SK-N-SH (cell line): ENCODE measurements around the gene WWOX.

ENCODE experiments used
- FOXM1 ChIP-seq: IDR thresholded peaks from 2 replicates; pipeline ENCODE4 v1.4.0; 2012; ENCODE audit warnings: low read depth, mild to moderate bottlenecking
- GABPA ChIP-seq: IDR thresholded peaks from 2 replicates; pipeline ENCODE4 v1.4.0; 2012; ENCODE audit warnings: low read depth, mild to moderate bottlenecking
- GATA2 ChIP-seq: sonication (generic); formaldehyde crosslinking; IDR thresholded peaks from 2 replicates; pipeline ENCODE4 v1.5.0; 2020; ENCODE audit warnings: mild to moderate bottlenecking, missing genetic modification reagents
- JUND ChIP-seq: IDR thresholded peaks from 2 replicates; pipeline ENCODE4 v1.4.0; 2012
- NRF1 ChIP-seq: IDR thresholded peaks from 2 replicates; pipeline ENCODE4 v1.6.1; 2012; ENCODE audit warnings: low read depth, mild to moderate bottlenecking, low read length
- RAD21 ChIP-seq: IDR thresholded peaks from 2 replicates; pipeline ENCODE4 v1.6.1; 2012; ENCODE audit warnings: mild to moderate bottlenecking, low read length
- TF ChIP-seq, protein P1 (sequence below): fragments of 200-600 bp; sonication (generic); IDR thresholded peaks from 2 replicates; pipeline ENCODE4 v1.6.1; 2017; ENCODE audit warnings: antibody characterized with exemption, mild to moderate bottlenecking, moderate library complexity
- TF ChIP-seq, protein P2 (sequence below): IDR thresholded peaks from 2 replicates; pipeline ENCODE4 v1.6.1; 2012; ENCODE audit warnings: mild to moderate bottlenecking, low read depth, low read length, moderate library complexity
- TF ChIP-seq, protein P3 (sequence below): IDR thresholded peaks from 2 replicates; pipeline ENCODE4 v1.4.0; 2012; ENCODE audit warnings: low read depth

DNA sequence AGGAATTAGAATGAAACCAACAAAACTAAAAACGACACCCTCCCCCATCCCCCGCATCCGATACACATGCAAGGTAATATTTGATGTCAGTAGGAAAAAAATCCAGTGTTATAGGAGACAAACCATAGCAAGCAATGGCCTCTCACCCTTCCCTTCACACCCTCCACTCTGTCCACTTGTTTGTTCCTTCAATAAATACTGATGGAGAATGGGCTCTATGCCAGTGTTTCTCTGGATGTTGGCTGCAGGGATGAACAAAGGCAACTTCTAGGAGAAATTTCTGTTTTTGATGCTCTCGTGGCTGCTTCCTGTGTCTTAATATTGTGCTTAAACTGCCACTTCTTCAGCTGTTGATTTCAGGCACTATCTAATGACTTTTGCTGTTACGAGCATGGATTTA is 98.8 kb downstream of the WWOX start:
- no peak for TF ChIP-seq JUND
- TF ChIP-seq, protein P1, sequence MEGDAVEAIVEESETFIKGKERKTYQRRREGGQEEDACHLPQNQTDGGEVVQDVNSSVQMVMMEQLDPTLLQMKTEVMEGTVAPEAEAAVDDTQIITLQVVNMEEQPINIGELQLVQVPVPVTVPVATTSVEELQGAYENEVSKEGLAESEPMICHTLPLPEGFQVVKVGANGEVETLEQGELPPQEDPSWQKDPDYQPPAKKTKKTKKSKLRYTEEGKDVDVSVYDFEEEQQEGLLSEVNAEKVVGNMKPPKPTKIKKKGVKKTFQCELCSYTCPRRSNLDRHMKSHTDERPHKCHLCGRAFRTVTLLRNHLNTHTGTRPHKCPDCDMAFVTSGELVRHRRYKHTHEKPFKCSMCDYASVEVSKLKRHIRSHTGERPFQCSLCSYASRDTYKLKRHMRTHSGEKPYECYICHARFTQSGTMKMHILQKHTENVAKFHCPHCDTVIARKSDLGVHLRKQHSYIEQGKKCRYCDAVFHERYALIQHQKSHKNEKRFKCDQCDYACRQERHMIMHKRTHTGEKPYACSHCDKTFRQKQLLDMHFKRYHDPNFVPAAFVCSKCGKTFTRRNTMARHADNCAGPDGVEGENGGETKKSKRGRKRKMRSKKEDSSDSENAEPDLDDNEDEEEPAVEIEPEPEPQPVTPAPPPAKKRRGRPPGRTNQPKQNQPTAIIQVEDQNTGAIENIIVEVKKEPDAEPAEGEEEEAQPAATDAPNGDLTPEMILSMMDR, result no peak
- no peak for TF ChIP-seq RAD21
- TF ChIP-seq, protein P2, sequence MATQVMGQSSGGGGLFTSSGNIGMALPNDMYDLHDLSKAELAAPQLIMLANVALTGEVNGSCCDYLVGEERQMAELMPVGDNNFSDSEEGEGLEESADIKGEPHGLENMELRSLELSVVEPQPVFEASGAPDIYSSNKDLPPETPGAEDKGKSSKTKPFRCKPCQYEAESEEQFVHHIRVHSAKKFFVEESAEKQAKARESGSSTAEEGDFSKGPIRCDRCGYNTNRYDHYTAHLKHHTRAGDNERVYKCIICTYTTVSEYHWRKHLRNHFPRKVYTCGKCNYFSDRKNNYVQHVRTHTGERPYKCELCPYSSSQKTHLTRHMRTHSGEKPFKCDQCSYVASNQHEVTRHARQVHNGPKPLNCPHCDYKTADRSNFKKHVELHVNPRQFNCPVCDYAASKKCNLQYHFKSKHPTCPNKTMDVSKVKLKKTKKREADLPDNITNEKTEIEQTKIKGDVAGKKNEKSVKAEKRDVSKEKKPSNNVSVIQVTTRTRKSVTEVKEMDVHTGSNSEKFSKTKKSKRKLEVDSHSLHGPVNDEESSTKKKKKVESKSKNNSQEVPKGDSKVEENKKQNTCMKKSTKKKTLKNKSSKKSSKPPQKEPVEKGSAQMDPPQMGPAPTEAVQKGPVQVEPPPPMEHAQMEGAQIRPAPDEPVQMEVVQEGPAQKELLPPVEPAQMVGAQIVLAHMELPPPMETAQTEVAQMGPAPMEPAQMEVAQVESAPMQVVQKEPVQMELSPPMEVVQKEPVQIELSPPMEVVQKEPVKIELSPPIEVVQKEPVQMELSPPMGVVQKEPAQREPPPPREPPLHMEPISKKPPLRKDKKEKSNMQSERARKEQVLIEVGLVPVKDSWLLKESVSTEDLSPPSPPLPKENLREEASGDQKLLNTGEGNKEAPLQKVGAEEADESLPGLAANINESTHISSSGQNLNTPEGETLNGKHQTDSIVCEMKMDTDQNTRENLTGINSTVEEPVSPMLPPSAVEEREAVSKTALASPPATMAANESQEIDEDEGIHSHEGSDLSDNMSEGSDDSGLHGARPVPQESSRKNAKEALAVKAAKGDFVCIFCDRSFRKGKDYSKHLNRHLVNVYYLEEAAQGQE, result no peak
- TF ChIP-seq FOXM1, result no peak
- no peak for TF ChIP-seq GATA2
- TF ChIP-seq, protein P3, sequence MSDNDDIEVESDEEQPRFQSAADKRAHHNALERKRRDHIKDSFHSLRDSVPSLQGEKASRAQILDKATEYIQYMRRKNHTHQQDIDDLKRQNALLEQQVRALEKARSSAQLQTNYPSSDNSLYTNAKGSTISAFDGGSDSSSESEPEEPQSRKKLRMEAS, result no peak
- no peak for TF ChIP-seq NRF1
- no peak for TF ChIP-seq GABPA
